Measurements from ENCODE around the gene APOE. TPM values are rescaled to one million over a fixed set of nuclear protein-coding genes. Genes with fewer than 3 reads are reported as not detected.
"Not testable (repeated sequence)": the region's sequence is repeated elsewhere in the genome, so short reads cannot be mapped to it uniquely, and the experiment has no call there.

APOE gene
- total RNA-seq, 1 experiment from 2014 or later = 3.5 TPM

DNA sequence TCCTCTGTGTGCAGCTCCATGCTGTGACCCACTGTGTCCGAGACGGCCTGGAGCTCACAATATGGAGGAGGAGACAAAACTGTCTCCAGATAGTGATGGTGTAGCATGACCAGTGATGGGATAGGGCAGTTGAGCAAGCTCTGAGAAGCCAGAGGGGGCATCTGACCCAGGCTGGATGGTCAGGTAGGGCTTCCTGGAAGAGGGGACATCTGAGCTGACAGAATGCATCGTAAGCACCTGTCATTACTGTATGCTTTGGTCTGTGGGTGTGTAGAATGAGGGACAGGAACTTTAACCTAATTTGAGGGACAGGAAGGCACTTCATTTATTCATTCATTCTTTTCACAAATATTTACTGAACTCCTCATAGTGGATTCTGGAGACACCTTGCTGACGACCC lies 21.0 kb upstream of the APOE start:
- DNase-seq (ENCODE audit: low read depth) = no peak

DNA sequence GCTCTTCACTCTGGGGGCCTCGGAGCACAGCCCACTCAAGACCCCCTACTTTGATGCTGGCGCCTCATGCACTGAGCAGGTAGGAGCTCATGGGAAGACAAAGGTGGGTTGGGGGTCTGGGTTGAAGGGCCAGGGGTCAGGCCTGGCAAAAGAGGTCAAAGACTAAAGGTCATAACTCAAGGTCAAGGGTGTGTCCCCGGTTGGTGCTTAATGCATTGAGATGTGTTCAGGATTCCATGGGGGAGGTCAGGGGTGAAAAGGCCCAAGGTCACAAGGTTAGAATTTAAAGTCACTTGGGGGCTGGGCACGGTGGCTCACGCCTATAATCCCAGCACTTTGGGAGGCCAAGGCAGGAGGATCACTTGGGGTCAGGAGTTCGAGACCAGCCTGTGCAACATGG lies 19.5 kb upstream of the APOE start:
- no peak for DNase-seq (ENCODE audit: low read depth)

DNA sequence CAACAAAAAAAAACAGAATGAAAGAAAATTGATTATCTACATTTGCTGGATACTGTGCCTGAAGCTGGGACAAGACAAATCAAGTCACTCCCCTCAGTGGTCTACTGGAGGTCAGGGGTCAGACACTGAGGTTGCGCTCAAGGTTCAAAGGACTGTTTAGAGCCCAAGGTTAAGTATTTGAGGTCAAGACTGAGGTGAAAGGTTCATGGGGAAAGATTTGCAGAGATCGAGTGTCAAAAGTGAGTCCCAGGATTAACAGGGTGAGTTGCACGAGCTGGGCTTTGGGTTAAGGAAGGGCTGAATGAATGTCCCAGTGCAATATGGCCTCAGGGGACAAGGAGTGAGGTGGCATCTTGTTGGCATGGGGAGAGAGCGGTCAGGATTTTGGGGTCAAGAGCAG lies 17.9 kb upstream of the APOE start:
- DNase-seq (ENCODE audit: low read depth) = no peak

DNA sequence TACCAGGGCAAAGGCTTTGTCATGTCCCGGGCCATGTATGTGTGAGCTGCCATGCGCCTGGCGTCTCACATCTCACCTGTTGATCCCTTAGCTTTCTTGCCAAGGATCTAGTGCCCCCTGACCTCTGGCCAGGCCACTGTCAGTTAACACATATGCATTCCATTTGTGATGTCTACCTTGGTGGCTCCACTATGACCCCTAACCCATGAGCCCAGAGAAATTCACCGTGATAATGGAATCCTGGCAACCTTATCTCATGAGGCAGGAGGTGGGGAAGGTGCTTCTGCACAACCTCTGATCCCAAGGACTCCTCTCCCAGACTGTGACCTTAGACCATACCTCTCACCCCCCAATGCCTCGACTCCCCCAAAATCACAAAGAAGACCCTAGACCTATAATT lies 17.3 kb upstream of the APOE start:
- not testable (repeated sequence) for DNase-seq (ENCODE audit: low read depth)

DNA sequence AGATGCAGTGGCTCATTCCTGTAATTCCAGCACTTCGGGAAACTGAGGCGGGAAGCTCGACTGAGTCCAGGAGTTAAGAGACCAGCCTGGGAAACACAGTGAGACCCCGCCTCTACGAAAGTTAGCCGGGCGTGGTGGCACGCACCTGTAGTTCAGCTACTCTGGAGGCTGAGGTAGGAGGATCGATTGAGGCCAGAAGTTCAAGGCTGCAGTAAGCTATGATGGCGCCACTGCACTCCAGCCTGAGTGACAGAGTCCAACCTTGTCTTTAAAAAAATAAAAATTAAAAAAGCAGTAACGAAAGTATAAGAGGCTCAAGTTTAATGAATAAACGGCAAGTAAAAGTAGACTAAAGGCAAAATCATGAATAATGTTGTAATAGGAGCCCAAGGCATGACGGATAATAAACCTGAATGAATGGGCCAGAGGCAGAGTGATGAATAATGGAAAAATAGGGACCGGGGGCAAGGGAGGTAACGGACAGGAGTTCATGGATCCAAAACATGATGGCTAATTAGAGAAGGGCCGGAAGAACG lies 15.7 kb upstream of the APOE start:
- DNase-seq (ENCODE audit: low read depth) = no peak

DNA sequence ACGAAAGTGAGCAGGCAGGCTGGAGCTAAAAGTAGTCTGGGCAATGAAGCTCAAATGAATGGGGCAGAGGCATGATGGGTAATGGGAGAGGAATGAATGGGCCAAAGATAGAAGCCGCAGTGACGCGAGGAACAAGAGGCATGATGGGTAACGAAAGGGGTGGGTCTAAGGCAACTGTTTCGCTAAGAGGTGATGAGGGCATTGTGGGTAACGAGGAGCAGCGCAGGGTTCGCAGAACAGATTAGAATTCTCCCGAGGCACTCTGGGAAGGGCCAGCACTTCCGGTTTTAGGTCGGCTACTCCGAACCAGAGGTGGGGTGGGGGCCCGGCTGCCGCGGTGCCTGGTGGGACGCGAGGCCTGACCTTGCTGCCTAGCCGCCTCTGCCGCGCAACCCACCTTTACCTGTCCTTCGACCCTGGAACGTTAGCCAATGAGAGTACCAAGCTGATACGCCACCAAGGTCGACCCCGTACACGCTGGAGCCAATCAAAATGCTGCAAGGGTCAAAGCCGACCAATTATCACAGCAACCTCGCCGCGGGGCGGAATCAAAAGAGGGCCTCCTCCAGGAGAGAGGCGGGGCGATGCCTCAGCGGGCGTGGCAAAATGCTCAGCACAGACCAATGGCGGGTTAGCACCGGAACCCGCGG lies 15.1 kb upstream of the APOE start:
- DNase-seq (ENCODE audit: low read depth) = peak; percentile 100

DNA sequence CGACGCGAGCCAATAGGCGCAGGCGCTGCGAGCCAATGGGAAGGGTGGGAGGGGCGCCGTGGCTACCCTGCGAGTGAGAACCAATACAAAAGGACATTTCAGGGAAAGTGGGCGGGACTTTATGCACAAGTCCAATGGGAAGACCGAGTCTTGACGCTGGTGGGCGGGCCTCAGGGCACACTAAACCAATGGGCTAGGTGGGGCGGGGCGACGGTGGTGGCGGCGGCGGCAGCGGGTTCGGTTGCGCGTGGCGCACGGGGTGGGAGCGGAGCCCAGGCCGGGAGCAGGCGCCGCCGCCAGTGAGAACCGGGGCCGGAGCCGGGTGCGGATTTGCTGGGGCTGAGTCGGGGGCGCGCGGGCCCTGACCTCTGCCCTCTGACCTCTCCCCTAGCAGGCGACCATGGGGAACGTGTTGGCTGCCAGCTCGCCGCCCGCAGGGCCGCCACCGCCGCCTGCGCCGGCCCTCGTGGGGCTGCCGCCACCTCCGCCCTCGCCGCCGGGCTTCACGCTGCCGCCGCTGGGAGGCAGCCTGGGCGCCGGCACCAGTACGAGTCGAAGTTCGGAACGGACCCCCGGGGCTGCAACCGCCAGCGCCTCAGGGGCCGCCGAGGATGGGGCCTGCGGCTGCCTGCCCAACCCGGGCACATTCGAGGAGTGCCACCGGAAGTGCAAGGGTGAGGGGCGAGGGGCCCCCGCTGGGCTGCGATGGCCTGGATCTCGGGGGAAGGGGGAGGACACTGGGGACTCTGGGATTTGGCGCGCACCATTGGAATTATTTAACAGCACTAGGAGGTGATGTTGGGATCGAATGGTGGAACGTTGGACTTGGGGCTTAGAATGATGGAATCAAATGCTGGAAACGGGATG lies 14.3 kb upstream of the APOE start, which contains the start of gene TOMM40:
TSS of gene TOMM40 (plus strand) at position 239 of the 867 bp plus-strand sequence. CDS start at position 401, 162 bp downstream.
- DNase-seq (ENCODE audit: low read depth) = peak; percentile 100

DNA sequence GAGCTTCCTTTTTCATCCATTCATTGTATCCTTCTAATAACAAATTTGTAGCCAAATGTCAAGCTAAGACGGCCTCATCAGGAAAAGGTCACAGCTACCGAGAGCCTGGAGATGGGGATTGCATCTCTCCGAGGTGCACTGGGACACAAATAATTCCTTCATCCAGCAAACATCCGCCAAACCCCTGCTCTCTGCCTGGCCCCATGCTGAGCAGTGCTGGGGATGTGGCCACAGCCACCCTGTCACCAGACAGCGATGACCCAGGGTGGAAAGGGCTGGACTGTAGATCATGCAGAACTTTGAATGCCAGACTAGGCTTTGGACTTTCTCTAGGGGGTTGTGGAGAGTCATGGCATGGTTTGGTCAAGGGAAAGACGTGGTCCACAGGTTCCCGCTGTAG lies 12.7 kb upstream of the APOE start:
- no peak for DNase-seq (ENCODE audit: low read depth)

DNA sequence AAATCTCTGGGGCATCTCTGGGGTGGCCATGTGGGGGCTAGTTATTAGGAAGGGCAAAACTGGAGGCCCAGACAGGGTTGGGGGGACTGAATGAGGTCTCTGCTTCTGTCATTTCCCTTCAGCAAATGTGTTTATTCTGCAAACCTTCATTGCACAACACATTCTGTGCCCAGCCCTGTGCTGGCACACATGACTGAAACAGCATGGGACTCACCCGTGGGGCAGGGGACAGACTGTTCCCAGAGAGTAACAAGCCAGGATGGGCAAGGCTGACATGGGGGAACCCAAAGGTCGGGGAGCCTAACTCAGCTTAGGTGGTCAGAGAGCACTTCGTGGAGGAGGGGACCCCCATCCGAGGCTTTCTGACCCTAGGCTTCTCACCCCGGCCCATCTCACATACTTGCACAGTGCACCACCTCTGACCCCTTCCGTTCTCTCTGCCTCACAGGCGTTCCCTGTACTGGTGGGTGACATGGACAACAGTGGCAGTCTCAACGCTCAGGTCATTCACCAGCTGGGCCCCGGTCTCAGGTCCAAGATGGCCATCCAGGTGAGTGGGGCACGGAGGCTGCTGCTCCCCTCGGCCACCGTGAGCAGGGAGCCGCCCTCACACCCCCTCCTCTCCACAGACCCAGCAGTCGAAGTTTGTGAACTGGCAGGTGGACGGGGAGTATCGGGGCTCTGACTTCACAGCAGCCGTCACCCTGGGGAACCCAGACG lies 12.1 kb upstream of the APOE start:
- DNase-seq (ENCODE audit: low read depth) = no peak

DNA sequence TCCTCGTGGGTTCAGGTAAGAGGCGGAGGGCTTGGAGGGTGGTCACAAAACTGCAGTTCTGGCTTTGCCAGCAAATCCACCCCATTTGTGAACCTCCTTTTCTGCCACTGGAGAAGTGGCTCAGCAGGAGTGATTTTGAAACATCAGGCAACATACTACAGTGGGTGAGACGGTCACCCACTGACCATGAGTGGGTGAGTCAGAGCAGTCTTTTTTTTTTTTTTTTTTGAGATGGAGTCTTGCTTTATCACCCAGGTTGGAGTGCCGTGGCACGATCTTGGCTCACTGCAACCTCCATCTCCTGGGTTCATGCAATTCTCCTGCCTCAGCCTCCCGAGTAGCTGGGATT lies 11.6 kb upstream of the APOE start:
- DNase-seq (ENCODE audit: low read depth) = no peak

DNA sequence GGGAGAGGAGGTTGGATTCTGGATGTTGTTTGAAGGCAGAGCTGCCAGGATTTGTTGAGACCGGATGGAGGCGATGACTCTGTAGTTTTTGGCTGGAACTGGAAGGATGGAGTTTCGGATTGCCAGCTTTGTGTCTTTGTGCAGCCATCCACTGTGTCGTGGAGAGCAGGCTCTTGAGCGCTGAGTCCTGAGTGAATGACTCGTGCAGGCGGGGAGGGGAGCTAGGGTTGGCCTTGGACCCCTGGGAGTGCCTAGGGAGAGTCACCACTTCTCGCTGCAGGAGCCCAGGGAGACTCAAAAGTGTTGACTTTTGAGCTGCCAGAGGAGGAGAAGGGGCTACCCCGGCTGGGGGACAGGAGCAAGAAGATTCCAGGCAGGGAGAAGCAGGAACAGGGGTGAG lies 10.7 kb upstream of the APOE start:
- DNase-seq (ENCODE audit: low read depth) = no peak

DNA sequence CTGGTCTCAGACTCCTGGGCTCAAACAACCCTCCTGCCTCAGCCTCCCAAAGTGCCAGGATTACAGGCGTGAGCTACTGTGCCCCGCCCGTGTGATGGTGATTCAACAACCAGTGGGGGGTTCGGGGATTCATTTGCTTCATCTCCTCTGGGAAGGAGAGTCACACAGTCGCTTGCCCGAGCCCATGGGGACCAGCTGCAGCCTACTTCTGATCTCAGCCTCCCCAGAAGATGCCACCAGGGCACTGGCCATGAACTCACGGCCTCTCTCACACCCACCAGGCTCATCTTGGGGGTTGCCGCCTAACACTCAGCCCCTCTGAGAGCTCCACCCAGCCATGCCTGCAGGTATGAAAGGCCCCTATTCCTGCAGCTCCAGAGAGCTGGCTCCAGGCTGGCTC lies 7.8 kb upstream of the APOE start:
- no peak for DNase-seq (ENCODE audit: low read depth)

DNA sequence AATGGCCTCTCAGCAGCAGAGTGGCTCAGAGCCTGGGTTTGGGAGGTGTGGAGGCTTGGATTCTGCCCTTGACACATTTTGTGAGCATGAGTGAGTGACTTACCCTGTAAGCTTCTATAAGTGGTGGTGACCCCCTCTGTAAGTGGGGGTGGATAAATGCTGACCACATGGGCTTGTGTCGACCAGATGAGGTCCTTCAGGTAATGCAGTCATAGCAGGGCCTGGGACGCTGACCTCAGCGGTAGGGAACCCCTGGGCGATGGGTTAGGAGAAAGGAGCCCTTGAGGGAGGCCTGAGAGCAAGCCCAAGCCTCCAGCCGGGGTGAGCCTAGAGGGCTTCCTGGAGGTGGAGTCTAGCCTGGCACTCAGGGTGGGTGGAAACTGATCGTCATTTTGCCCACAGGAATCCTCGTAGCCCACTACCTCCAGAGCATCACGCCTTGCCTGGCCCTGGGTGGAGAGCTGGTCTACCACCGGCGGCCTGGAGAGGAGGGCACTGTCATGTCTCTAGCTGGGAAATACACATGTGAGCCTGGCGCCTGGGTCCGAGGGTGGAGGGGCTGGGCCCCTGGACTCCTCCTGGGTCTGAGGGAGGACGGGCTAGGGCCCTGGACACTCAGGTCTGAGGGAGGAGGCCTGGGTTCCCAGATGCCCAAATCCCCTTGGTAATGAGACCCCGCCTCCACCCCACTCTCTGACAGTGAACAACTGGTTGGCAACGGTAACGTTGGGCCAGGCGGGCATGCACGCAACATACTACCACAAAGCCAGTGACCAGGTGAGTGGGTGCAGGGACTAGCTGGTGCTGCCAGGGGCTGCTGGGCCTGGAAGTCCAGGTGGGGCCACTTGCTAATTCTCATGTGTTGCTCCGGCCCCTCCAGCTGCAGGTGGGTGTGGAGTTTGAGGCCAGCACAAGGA lies 5.0 kb upstream of the APOE start:
- DNase-seq (ENCODE audit: low read depth) = no peak

DNA sequence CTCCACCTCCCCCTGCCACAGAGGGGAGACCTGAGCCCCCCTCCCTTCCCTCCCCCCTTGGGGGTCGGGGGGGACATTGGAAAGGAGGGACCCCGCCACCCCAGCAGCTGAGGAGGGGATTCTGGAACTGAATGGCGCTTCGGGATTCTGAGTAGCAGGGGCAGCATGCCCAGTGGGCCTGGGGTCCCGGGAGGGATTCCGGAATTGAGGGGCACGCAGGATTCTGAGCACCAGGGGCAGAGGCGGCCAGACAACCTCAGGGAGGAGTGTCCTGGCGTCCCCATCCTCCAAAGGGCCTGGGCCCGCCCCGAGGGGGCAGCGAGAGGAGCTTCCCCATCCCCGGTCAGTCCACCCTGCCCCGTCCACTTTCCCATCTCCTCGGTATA lies 2.4 kb upstream of the APOE start:
- no peak for DNase-seq (ENCODE audit: low read depth)

DNA sequence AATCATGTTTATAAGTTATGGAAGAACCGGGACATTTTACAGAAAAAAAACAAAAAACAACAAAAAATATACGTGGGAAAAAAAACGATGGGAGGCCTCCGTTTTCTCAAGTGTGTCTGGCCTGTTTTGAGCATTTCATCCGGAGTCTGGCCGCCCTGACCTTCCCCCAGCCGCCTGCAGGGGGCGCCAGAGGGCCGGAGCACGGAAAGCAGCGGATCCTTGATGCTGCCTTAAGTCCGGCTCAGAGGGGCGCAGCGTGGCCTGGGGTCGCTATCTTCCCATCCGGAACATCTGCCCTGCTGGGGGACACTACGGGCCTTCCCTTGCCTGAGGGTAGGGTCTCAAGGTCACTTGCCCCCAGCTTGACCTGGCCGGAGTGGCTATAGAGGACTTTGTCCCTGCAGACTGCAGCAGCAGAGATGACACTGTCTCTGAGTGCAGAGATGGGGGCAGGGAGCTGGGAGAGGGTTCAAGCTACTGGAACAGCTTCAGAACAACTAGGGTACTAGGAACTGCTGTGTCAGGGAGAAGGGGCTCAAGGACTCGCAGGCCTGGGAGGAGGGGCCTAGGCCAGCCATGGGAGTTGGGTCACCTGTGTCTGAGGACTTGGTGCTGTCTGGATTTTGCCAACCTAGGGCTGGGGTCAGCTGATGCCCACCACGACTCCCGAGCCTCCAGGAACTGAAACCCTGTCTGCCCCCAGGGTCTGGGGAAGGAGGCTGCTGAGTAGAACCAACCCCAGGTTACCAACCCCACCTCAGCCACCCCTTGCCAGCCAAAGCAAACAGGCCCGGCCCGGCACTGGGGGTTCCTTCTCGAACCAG lies 1.8 kb upstream of the APOE start:
- peak; percentile 58 for DNase-seq (ENCODE audit: low read depth)

DNA sequence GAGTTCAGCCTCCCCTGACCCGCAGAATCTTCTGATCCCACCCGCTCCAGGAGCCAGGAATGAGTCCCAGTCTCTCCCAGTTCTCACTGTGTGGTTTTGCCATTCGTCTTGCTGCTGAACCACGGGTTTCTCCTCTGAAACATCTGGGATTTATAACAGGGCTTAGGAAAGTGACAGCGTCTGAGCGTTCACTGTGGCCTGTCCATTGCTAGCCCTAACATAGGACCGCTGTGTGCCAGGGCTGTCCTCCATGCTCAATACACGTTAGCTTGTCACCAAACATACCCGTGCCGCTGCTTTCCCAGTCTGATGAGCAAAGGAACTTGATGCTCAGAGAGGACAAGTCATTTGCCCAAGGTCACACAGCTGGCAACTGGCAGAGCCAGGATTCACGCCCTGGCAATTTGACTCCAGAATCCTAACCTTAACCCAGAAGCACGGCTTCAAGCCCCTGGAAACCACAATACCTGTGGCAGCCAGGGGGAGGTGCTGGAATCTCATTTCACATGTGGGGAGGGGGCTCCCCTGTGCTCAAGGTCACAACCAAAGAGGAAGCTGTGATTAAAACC lies 1.1 kb upstream of the APOE start:
- DNase-seq (ENCODE audit: low read depth) = no peak

DNA sequence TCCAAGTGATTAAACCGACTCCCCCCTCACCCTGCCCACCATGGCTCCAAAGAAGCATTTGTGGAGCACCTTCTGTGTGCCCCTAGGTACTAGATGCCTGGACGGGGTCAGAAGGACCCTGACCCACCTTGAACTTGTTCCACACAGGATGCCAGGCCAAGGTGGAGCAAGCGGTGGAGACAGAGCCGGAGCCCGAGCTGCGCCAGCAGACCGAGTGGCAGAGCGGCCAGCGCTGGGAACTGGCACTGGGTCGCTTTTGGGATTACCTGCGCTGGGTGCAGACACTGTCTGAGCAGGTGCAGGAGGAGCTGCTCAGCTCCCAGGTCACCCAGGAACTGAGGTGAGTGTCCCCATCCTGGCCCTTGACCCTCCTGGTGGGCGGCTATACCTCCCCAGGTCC lies 2.0 kb downstream of the APOE start:
- no peak for DNase-seq (ENCODE audit: low read depth)

DNA sequence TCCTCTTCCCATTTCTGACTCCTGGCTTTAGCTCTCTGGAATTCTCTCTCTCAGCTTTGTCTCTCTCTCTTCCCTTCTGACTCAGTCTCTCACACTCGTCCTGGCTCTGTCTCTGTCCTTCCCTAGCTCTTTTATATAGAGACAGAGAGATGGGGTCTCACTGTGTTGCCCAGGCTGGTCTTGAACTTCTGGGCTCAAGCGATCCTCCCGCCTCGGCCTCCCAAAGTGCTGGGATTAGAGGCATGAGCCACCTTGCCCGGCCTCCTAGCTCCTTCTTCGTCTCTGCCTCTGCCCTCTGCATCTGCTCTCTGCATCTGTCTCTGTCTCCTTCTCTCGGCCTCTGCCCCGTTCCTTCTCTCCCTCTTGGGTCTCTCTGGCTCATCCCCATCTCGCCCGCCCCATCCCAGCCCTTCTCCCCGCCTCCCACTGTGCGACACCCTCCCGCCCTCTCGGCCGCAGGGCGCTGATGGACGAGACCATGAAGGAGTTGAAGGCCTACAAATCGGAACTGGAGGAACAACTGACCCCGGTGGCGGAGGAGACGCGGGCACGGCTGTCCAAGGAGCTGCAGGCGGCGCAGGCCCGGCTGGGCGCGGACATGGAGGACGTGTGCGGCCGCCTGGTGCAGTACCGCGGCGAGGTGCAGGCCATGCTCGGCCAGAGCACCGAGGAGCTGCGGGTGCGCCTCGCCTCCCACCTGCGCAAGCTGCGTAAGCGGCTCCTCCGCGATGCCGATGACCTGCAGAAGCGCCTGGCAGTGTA lies 2.7 kb downstream of the APOE start:
- no peak for DNase-seq (ENCODE audit: low read depth)

DNA sequence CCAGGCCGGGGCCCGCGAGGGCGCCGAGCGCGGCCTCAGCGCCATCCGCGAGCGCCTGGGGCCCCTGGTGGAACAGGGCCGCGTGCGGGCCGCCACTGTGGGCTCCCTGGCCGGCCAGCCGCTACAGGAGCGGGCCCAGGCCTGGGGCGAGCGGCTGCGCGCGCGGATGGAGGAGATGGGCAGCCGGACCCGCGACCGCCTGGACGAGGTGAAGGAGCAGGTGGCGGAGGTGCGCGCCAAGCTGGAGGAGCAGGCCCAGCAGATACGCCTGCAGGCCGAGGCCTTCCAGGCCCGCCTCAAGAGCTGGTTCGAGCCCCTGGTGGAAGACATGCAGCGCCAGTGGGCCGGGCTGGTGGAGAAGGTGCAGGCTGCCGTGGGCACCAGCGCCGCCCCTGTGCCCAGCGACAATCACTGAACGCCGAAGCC lies 3.3 kb downstream of the APOE start:
- DNase-seq (ENCODE audit: low read depth) = no peak
